ENCODE measurements around the gene UBTF. TPM values are rescaled to one million over a fixed set of nuclear protein-coding genes. Genes with fewer than 3 reads are reported as not detected.

The UBTF gene
- total RNA-seq, 1 donor from 2014 or later, result 101 TPM

GRCh38 chr17:44159519-44160210 lies 59.8 kb downstream of the UBTF start:
- no peaks in the 10 kb centered on the region for H3K27me3 Mint-ChIP-seq
- no peak overlapping the region for H3K27ac Mint-ChIP-seq
- H3K4me1 Mint-ChIP-seq (ENCODE audit: unreplicated experiment), result no peaks in the 10 kb centered on the region
- no peak overlapping the region for H3K4me3 Mint-ChIP-seq
- H3K9me3 Mint-ChIP-seq, result no peaks in the 10 kb centered on the region
- H3K36me3 Mint-ChIP-seq, result peaks cover 3% of the 10 kb centered on the region
- no peak for TF ChIP-seq CTCF (conservative IDR thresholded peaks at IDR 0.05)
- no peak for DNase-seq (ENCODE audit: extremely low spot score, unreplicated experiment)

GRCh38 chr17:44155488-44155887 lies 64.0 kb downstream of the UBTF start:
- Mint-ChIP-seq H3K27me3 (no peaks in the 10 kb centered on the region), H3K36me3 (peaks cover 3% of the 10 kb centered on the region), H3K27ac (no peak overlapping the region), H3K9me3 (no peaks in the 10 kb centered on the region), H3K4me1 (ENCODE audit: unreplicated experiment) (no peaks in the 10 kb centered on the region), H3K4me3 (no peak overlapping the region)
- no peak for DNase-seq (ENCODE audit: extremely low spot score, unreplicated experiment)
- no peak for TF ChIP-seq CTCF (conservative IDR thresholded peaks at IDR 0.05)

Small RNAs within 50 kb of the gene (microRNA-seq; reads per million reads assigned to microRNA genes)
- gene MIR6782, result not detected

Other genes starting within 250 kb of the UBTF start
- 1.9 and 2.1 TPM in 2 replicates for gene NAGS, start 215.1 kb downstream of the UBTF start, total RNA-seq (ENCODE audit: low replicate concordance)
- gene TMEM101, start 204.7 kb downstream of the UBTF start, total RNA-seq (ENCODE audit: low replicate concordance), result 33.8 and 34.4 TPM in 2 replicates
- gene LSM12, start 153.0 kb downstream of the UBTF start, total RNA-seq (ENCODE audit: low replicate concordance), result 44.8 and 50.6 TPM in 2 replicates
- 63.6 and 63.7 TPM in 2 replicates for gene G6PC3, start 148.9 kb downstream of the UBTF start, total RNA-seq (ENCODE audit: low replicate concordance)
- gene HDAC5, start 96.0 kb downstream of the UBTF start, total RNA-seq (ENCODE audit: low replicate concordance), result 43.3 and 48.9 TPM in 2 replicates
- gene HROB, start 77.7 kb downstream of the UBTF start, total RNA-seq (ENCODE audit: low replicate concordance), result 5.4 and 10.6 TPM in 2 replicates
- gene ASB16, start 49.0 kb downstream of the UBTF start, total RNA-seq (ENCODE audit: low replicate concordance), result 0.68 TPM in 1 of 2 replicates, not detected in the other
- gene TMUB2, start 32.7 kb downstream of the UBTF start, total RNA-seq (ENCODE audit: low replicate concordance), result 39.5 and 40.0 TPM in 2 replicates
- gene ATXN7L3, start 19.8 kb downstream of the UBTF start, total RNA-seq (ENCODE audit: low replicate concordance), result 96.7 and 111 TPM in 2 replicates
- gene SLC4A1, start 48.5 kb upstream of the UBTF start, total RNA-seq (ENCODE audit: low replicate concordance), result not detected in 2 replicates
- 10.3 and 12.3 TPM in 2 replicates for gene RUNDC3A, start 88.9 kb upstream of the UBTF start, total RNA-seq (ENCODE audit: low replicate concordance)
- gene SLC25A39, start 105.1 kb upstream of the UBTF start, total RNA-seq (ENCODE audit: low replicate concordance), result 137 and 169 TPM in 2 replicates
- gene GRN, start 125.6 kb upstream of the UBTF start, total RNA-seq (ENCODE audit: low replicate concordance), result 183 and 236 TPM in 2 replicates
- 13.3 and 34.7 TPM in 2 replicates for gene FAM171A2, start 144.2 kb upstream of the UBTF start, total RNA-seq (ENCODE audit: low replicate concordance)
- gene ITGA2B, start 170.0 kb upstream of the UBTF start, total RNA-seq (ENCODE audit: low replicate concordance), result 0.69 and 8.8 TPM in 2 replicates

Data from type B pancreatic cell (in vitro differentiated cells).